Smooth muscle cell (in vitro differentiated cells): ENCODE results near the gene CCN2. TPM values are rescaled to one million over a fixed set of nuclear protein-coding genes. Genes with fewer than 3 reads are reported as not detected.

Experiments used
- DNase-seq: peaks from one replicate; lab custom pipeline; 2025; ENCODE audit not compliant: unreplicated experiment; lab: John Stamatoyannopoulos, UW
- H2AFZ ChIP-seq: fragments of 200-600 bp; sonication (generic); 2 replicates; pipeline ENCODE4 v1.6.0; 2016; ENCODE audit warnings: antibody characterized with exemption, low read depth, mild to moderate bottlenecking
- H3F3A ChIP-seq: fragments of 200-600 bp; sonication (generic); 2 replicates; pipeline ENCODE4 v1.6.0; 2017; ENCODE audit warnings: antibody characterized with exemption, low read depth
- H3K27ac ChIP-seq: fragments of 200-600 bp; sonication (generic); 2 replicates; pipeline ENCODE4 v1.5.1; 2016; ENCODE audit warnings: low read depth, mild to moderate bottlenecking
- H3K27me3 ChIP-seq: fragments of 200-600 bp; sonication (generic); 2 replicates; pipeline ENCODE4 v1.6.1; 2016; ENCODE audit warnings: low read depth, mild to moderate bottlenecking
- H3K36me3 ChIP-seq: fragments of 200-600 bp; sonication (generic); 2 replicates; pipeline ENCODE4 v1.5.1; 2016; ENCODE audit warnings: low read depth
- H3K4me1 ChIP-seq: fragments of 200-600 bp; sonication (generic); 2 replicates; pipeline ENCODE4 v1.5.1; 2016; ENCODE audit warnings: low read depth
- H3K4me2 ChIP-seq: fragments of 200-600 bp; sonication (generic); 2 replicates; pipeline ENCODE4 v1.6.0; 2016; ENCODE audit warnings: mild to moderate bottlenecking
- H3K4me3 ChIP-seq: fragments of 200-600 bp; sonication (generic); 2 replicates; pipeline ENCODE4 v1.5.1; 2016; ENCODE audit warnings: mild to moderate bottlenecking
- H3K79me2 ChIP-seq: fragments of 200-600 bp; sonication (generic); 2 replicates; pipeline ENCODE4 v1.6.0; 2016; ENCODE audit warnings: low read depth, mild to moderate bottlenecking
- H3K9ac ChIP-seq: fragments of 200-600 bp; sonication (generic); 2 replicates; pipeline ENCODE4 v1.6.0; 2016; ENCODE audit warnings: low read depth
- H3K9me3 ChIP-seq: fragments of 200-600 bp; sonication (generic); replicated peaks from 2 replicates; pipeline ENCODE4 v1.5.1; 2016; ENCODE audit warnings: low read depth
- H4K20me1 ChIP-seq: fragments of 200-600 bp; sonication (generic); 2 replicates; pipeline ENCODE4 v1.6.0; 2016; ENCODE audit warnings: low read depth
- CTCF ChIP-seq: fragments of 200-600 bp; sonication (generic); IDR thresholded peaks from 2 replicates; pipeline ENCODE4 v1.5.1; 2017; ENCODE audit warnings: borderline replicate concordance, mild to moderate bottlenecking, antibody characterized with exemption; ENCODE audit not compliant: insufficient read depth, poor library complexity, severe bottlenecking
- WGBS: methylation state at CpG from one replicate; pipeline ENCODE4 v1.1.7; 2016; ENCODE audit warnings: low lambda C conversion rate; 5-methylcytosine and 5-hydroxymethylcytosine counted together
- polyA plus RNA-seq: library from polyadenylated mRNA; unstranded; fragments of >200 nt; fragmentation: Nextera tagmentation; extraction: Ambion mirVana; gene quantifications from 2 replicates; pipeline ENCODE4 v1.2.1, GENCODE V29; 2016
- total RNA-seq: library from RNA; depleted of rRNA; stranded (reverse); fragments of >200 nt; gene quantifications from 2 replicates; pipeline ENCODE4 v1.2.3, GENCODE V29; 2014

The CCN2 gene
- total and polyA plus RNA-seq, 2 experiments from 2014 or later: 1,180 to 2,448 TPM

GRCh38 chr6:131949909-131950766 lies 1.0 kb downstream of the CCN2 start:
- H3K36me3 ChIP-seq: no peaks in the 10 kb centered on the region
- H2AFZ ChIP-seq: no peak overlapping the region
- H3K9me3 ChIP-seq: no peaks in the 10 kb centered on the region
- peak; percentile 44 for TF ChIP-seq CTCF
- H3K27ac ChIP-seq: peak overlapping the region; percentile 88
- H3K9ac ChIP-seq: peak overlapping the region; percentile 87
- H3K4me1 ChIP-seq: peaks cover 32% of the 10 kb centered on the region
- WGBS: 3% methylated on average over 35 of the region's 42 CpGs
- peak overlapping the region; percentile 75 for H3K4me3 ChIP-seq
- peaks cover 7% of the 10 kb centered on the region for H3K79me2 ChIP-seq
- no peaks in the 10 kb centered on the region for H3K27me3 ChIP-seq
- peak overlapping the region; percentile 85 for H3K4me2 ChIP-seq
- peaks cover 41% of the 10 kb centered on the region for H3F3A ChIP-seq
- peaks cover 26% of the 10 kb centered on the region for H4K20me1 ChIP-seq
- peak; percentile 56 for DNase-seq

GRCh38 chr6:131949620-131949908 lies 1.6 kb downstream of the CCN2 start:
- peaks cover 29% of the 10 kb centered on the region for H3K4me1 ChIP-seq
- no peaks in the 10 kb centered on the region for H3K27me3 ChIP-seq
- H3K36me3 ChIP-seq: no peaks in the 10 kb centered on the region
- no peak overlapping the region for H2AFZ ChIP-seq
- H3K4me3 ChIP-seq: peak overlapping the region; percentile 75
- no peak for DNase-seq
- peaks cover 7% of the 10 kb centered on the region for H3K79me2 ChIP-seq
- peaks cover 41% of the 10 kb centered on the region for H3F3A ChIP-seq
- H3K9me3 ChIP-seq: no peaks in the 10 kb centered on the region
- TF ChIP-seq CTCF: no peak
- WGBS: 6% methylated on average over 3 of the region's 3 CpGs
- peaks cover 26% of the 10 kb centered on the region for H4K20me1 ChIP-seq
- H3K4me2 ChIP-seq: peak overlapping the region; percentile 85
- peak overlapping the region; percentile 88 for H3K27ac ChIP-seq
- peak overlapping the region; percentile 87 for H3K9ac ChIP-seq

GRCh38 chr6:131948692-131949619 lies 2.2 kb downstream of the CCN2 start:
- Histone ChIP-seq H3K9me3 (no peaks in the 10 kb centered on the region), H3K36me3 (no peaks in the 10 kb centered on the region), H4K20me1 (peaks cover 26% of the 10 kb centered on the region), H3F3A (peaks cover 37% of the 10 kb centered on the region), H3K27ac (peak overlapping the region; percentile 88), H3K27me3 (no peaks in the 10 kb centered on the region), H3K4me1 (peaks cover 23% of the 10 kb centered on the region), H3K4me2 (peak overlapping the region; percentile 85), H2AFZ (no peak overlapping the region), H3K4me3 (peak overlapping the region; percentile 75), H3K9ac (peak overlapping the region; percentile 87), H3K79me2 (peaks cover 7% of the 10 kb centered on the region)
- DNase-seq: no peak
- WGBS: 46% methylated on average over 18 of the region's 18 CpGs
- no peak for TF ChIP-seq CTCF
